Activated naive CD8-positive, alpha-beta T cell treated with anti-CD3 and anti-CD28 coated beads, Interleukin-2, amount 50 U/mL, for 24 hours (primary cell): ENCODE data around the gene PCTP.

Experiments
- ATAC-seq: fragments of 150-1000 bp; cut with Tn5 transposase; one replicate; pipeline ENCODE4 v1.10.0; 2021
- DNase-seq: peaks from one replicate; pipeline ENCODE4 v3.0.0; 2021
- H3K27ac Mint-ChIP-seq: one replicate; pipeline ENCODE4 v1.8.0; 2021; ENCODE audit warnings: mild to moderate bottlenecking, mixed read lengths
- H3K27me3 Mint-ChIP-seq: one replicate; pipeline ENCODE4 v1.8.0; 2021; ENCODE audit warnings: mixed read lengths
- H3K36me3 Mint-ChIP-seq: one replicate; pipeline ENCODE4 v1.8.0; 2021; ENCODE audit warnings: low read depth, mixed read lengths
- H3K4me1 Mint-ChIP-seq: one replicate; pipeline ENCODE4 v1.8.0; 2021; ENCODE audit warnings: mixed read lengths
- H3K4me3 Mint-ChIP-seq: one replicate; pipeline ENCODE4 v1.8.0; 2021; ENCODE audit warnings: mild to moderate bottlenecking, moderate library complexity, mixed read lengths
- H3K9me3 Mint-ChIP-seq: one replicate; pipeline ENCODE4 v1.8.0; 2021; ENCODE audit warnings: mixed read lengths

The PCTP gene

GRCh38 chr17:55750750-55751657 lies at the start of gene PCTP:
TSS of gene PCTP (plus strand) at chr17:55751051. CDS start at chr17:55751104, 53 bp downstream.
- ATAC-seq = peak; percentile 98
- Mint-ChIP-seq H3K9me3 (no peaks in the 10 kb centered on the region), H3K4me3 (peak within 1 kb of the TSS; percentile 85), H3K4me1 (peaks cover 15% of the 10 kb centered on the region), H3K27me3 (peaks cover 19% of the 10 kb centered on the region), H3K36me3 (no peaks in the 10 kb centered on the region), H3K27ac (peak within 1 kb of the TSS; percentile 31)
- peak; percentile 91 for DNase-seq

DNA sequence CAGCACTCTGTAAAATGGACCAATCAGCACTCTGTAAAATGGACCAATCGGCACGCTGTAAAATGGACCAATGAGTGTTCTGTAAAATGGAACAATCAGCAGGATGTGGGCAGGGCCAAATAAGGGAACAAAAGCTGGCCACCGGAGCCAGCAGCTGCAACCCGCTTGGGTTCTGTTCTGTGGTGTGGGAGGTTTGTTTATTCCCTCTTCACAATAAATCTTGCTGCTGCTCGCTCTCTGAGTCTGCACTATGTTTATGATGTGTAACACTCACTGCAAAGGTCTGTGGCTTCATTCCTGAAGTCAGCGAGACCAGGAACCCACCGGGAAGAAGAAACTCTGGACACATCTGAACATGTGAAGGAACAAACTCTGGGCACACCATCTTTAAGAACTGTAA lies 48.7 kb upstream of the PCTP start:
- DNase-seq (no peak), ATAC-seq (no peak)
- Mint-ChIP-seq H3K36me3 (no peaks in the 10 kb centered on the region), H3K27ac (no peak overlapping the region), H3K4me1 (no peaks in the 10 kb centered on the region), H3K9me3 (peaks cover 10% of the 10 kb centered on the region), H3K27me3 (peaks cover 39% of the 10 kb centered on the region), H3K4me3 (no peak overlapping the region)

- H3K4me1 Mint-ChIP-seq = no peaks in the 10 kb centered on the region
- H3K27me3 Mint-ChIP-seq = peaks cover 24% of the 10 kb centered on the region
- DNase-seq = no peak
- H3K9me3 Mint-ChIP-seq = peaks cover 10% of the 10 kb centered on the region
- no peak overlapping the region for H3K4me3 Mint-ChIP-seq
- no peak for ATAC-seq
- no peak overlapping the region for H3K27ac Mint-ChIP-seq
- H3K36me3 Mint-ChIP-seq = no peaks in the 10 kb centered on the region
Measured at GRCh38 chr17:55704401-55704800, 46.5 kb upstream of the PCTP start.

DNA sequence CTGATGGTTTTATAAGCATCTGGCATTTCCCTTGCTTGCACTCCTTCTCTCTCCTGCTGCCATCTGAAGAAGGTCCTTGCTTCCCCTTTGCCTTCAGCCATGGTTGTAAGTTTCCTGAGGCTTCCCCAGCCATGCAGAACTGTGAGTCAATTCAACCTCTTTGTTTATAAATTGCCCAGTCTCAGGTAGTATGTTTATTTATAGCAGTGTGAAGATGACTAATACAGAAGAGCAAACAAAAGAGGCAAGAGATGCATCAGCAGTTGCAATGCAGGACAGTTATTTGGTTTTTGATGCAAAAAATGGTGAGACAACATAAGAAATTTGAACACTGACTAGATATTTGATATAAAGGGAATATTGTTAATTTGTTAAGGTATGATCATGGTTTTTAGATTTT lies 45.0 kb upstream of the PCTP start:
- no peaks in the 10 kb centered on the region for H3K36me3 Mint-ChIP-seq
- DNase-seq (no peak), ATAC-seq (no peak)
- no peak overlapping the region for H3K4me3 Mint-ChIP-seq
- no peaks in the 10 kb centered on the region for H3K4me1 Mint-ChIP-seq
- no peak overlapping the region for H3K27ac Mint-ChIP-seq
- H3K27me3 Mint-ChIP-seq = peaks cover 22% of the 10 kb centered on the region
- H3K9me3 Mint-ChIP-seq = peaks cover 5% of the 10 kb centered on the region

DNA sequence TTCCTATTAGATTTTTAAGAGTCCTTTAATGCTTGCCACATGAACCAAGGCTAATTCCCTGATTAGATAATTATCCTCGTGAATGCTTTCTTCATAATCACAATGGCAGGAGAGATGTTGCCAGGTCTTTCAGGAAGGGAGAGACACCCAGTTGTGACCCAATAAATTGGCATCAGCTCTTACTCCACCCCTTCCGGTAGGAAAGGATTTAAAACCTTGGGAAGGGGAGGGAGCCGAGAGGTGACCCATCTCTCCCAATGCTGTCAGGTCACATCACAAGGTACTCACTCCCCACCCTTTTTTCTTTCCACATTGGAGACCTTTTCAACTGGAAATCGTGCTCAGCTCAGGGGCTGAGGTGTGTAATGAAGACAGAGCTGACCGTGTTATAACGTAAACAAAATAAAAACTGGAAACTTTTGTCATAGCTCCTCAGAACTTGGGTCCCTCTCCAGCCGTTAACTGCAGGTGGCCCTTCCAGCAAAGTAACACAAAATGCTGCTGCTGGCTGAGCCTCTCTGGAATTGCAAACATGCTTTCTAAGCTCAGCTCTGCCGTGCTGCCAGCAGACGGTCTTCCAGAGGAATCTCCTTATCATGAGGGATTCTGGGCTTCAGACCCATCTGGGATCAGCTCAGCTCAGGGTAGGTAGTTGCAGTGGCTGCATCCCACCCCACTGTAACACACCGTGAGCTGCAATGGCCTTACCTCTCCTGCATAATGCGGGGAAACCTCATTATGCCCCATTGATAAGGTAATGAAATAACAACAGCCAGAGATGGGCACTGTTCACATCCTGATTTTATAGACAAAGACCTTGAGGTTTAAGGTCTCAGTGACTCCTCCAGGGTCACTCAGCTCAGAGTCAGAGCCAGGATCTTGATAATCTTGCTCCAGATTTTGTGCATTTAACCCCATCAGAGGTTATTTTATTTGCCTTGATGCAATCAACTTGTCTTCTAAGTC lies 43.8 kb upstream of the PCTP start:
- Mint-ChIP-seq H3K27me3 (peaks cover 14% of the 10 kb centered on the region), H3K9me3 (no peaks in the 10 kb centered on the region), H3K4me3 (no peak overlapping the region), H3K36me3 (no peaks in the 10 kb centered on the region), H3K4me1 (no peaks in the 10 kb centered on the region), H3K27ac (no peak overlapping the region)
- ATAC-seq (no peak), DNase-seq (no peak)

DNA sequence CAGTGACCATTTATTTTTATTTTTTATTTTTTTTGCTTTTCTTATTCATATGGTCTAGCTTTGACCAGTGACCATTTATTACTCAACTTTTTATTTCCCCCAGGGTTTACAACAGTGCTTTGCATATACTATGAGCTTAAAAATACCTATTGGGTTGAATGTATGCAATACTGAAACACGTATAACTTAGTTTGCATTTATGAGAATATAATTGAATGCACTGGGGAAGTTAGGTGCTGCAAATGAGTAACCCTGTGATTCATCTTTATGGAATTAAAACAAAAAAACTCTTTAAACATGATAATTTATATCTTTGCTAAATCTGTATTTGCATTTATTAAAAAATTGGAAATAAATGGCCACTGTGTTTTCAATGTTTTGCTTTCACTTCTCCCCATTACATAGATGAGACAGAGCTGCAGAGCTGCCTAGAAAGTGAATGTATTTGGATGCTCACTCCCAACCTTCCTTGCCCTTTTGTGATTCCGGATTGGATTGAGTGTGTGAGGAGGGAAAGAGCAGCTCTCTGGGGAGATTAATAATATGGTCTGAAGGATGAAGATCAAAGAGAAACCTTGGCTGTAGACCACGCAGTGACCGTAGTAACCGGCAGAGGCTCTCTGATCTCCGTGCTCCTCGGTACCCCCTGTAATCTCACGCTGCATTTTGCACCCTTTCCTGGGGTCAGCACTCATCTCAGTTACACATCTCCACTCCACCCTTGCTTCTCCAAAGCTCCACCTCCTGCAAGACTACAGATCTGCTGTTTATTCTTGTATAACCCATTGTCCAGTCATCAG lies 42.5 kb upstream of the PCTP start:
- no peak overlapping the region for H3K27ac Mint-ChIP-seq
- ATAC-seq (no peak), DNase-seq (no peak)
- H3K9me3 Mint-ChIP-seq = no peaks in the 10 kb centered on the region
- no peak overlapping the region for H3K4me3 Mint-ChIP-seq
- no peaks in the 10 kb centered on the region for H3K36me3 Mint-ChIP-seq
- no peaks in the 10 kb centered on the region for H3K4me1 Mint-ChIP-seq
- H3K27me3 Mint-ChIP-seq = peaks cover 11% of the 10 kb centered on the region

DNA sequence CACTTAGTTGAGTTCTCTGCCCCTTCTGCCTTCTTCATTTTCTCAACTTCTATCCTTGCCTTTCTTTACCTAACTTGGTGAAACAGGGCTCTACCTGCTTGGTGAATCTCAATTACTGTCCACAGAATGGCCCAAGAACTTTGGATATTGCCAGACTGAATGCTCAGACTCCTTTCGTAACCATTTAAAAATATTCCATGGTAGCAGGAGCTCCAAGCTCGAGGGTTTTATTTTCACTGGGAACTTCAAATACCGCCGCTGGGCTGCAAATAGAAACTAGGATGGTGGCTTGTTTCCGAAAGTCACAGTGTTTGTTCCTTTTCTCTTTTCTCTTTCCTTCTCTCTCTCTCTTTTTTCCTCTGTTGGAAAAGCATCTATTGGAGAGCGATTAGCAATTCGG lies 41.4 kb upstream of the PCTP start:
- H3K9me3 Mint-ChIP-seq = no peaks in the 10 kb centered on the region
- H3K4me3 Mint-ChIP-seq = no peak overlapping the region
- peaks cover 8% of the 10 kb centered on the region for H3K27me3 Mint-ChIP-seq
- H3K36me3 Mint-ChIP-seq = no peaks in the 10 kb centered on the region
- ATAC-seq (no peak), DNase-seq (no peak)
- H3K27ac Mint-ChIP-seq = no peak overlapping the region
- H3K4me1 Mint-ChIP-seq = no peaks in the 10 kb centered on the region

DNA sequence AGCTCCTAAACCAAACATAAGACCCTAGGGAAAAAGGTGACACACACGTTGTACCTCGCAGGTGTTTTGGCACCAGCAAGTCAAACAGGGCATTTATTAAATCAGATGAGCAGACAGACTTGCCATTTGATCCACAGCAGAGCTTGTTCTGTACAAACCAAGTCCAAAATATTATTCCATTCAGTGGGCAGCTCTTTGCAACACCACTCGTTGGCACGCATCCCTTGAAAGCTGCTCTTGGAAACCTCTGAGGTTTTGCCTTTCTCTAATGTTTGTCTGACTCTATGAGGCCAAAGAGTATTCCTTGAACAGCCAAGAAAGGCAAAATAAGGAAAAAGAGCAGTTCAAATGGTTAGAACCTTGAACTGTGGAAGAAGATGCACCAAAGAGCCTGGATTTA lies 40.9 kb upstream of the PCTP start:
- no peak for DNase-seq
- no peaks in the 10 kb centered on the region for H3K4me1 Mint-ChIP-seq

GRCh38 chr17:55710410-55710809 lies 40.4 kb upstream of the PCTP start:
- ATAC-seq (no peak), DNase-seq (no peak)
- Mint-ChIP-seq H3K27me3 (peaks cover 8% of the 10 kb centered on the region), H3K36me3 (no peaks in the 10 kb centered on the region), H3K4me3 (no peak overlapping the region), H3K9me3 (no peaks in the 10 kb centered on the region), H3K27ac (no peak overlapping the region), H3K4me1 (no peaks in the 10 kb centered on the region)

More for the DNA sequence above, 40.9 kb upstream of the PCTP start:
- H3K36me3 Mint-ChIP-seq = no peaks in the 10 kb centered on the region
- no peaks in the 10 kb centered on the region for H3K9me3 Mint-ChIP-seq
- H3K27me3 Mint-ChIP-seq = peaks cover 8% of the 10 kb centered on the region
- no peak overlapping the region for H3K27ac Mint-ChIP-seq
- ATAC-seq = no peak
- H3K4me3 Mint-ChIP-seq = no peak overlapping the region

- no peak for ATAC-seq
Measured at GRCh38 chr17:55710829-55711496, 39.9 kb upstream of the PCTP start.

GRCh38 chr17:55717432-55717831 lies 33.4 kb upstream of the PCTP start:
- H3K27me3 Mint-ChIP-seq = peaks cover 22% of the 10 kb centered on the region
- H3K9me3 Mint-ChIP-seq = no peaks in the 10 kb centered on the region
- no peak overlapping the region for H3K4me3 Mint-ChIP-seq
- peaks cover 2% of the 10 kb centered on the region for H3K4me1 Mint-ChIP-seq
- no peaks in the 10 kb centered on the region for H3K36me3 Mint-ChIP-seq
- DNase-seq (no peak), ATAC-seq (no peak)
- H3K27ac Mint-ChIP-seq = no peak overlapping the region

More at GRCh38 chr17:55710829-55711496, 39.9 kb upstream of the PCTP start:
- peaks cover 5% of the 10 kb centered on the region for H3K27me3 Mint-ChIP-seq
- no peak overlapping the region for H3K27ac Mint-ChIP-seq
- DNase-seq = no peak
- no peaks in the 10 kb centered on the region for H3K36me3 Mint-ChIP-seq
- H3K4me1 Mint-ChIP-seq = no peaks in the 10 kb centered on the region
- no peak overlapping the region for H3K4me3 Mint-ChIP-seq
- H3K9me3 Mint-ChIP-seq = no peaks in the 10 kb centered on the region

GRCh38 chr17:55717898-55718735 lies 32.7 kb upstream of the PCTP start:
- H3K4me3 Mint-ChIP-seq = no peak overlapping the region
- H3K27ac Mint-ChIP-seq = no peak overlapping the region
- DNase-seq (peak; percentile 72), ATAC-seq (no peak)
- H3K27me3 Mint-ChIP-seq = peaks cover 28% of the 10 kb centered on the region
- peaks cover 8% of the 10 kb centered on the region for H3K4me1 Mint-ChIP-seq
- no peaks in the 10 kb centered on the region for H3K9me3 Mint-ChIP-seq
- no peaks in the 10 kb centered on the region for H3K36me3 Mint-ChIP-seq
